Glutamatergic neuron (in vitro differentiated cells): ENCODE results near the gene TRDN. TPM values are rescaled to one million over a fixed set of nuclear protein-coding genes. Genes with fewer than 3 reads are reported as not detected.

ENCODE experiments used
- DNase-seq: peaks from one replicate; pipeline ENCODE4 v3.0.0; 2022
- H3K27ac Mint-ChIP-seq: one replicate; pipeline ENCODE4 v1.8.0; 2020; ENCODE audit warnings: mild to moderate bottlenecking, mixed read lengths, inconsistent platforms; ENCODE audit not compliant: unreplicated experiment
- H3K27me3 Mint-ChIP-seq: one replicate; pipeline ENCODE4 v1.8.0; 2020; ENCODE audit warnings: mild to moderate bottlenecking, moderate library complexity, mixed read lengths, inconsistent platforms; ENCODE audit not compliant: unreplicated experiment
- H3K36me3 Mint-ChIP-seq: one replicate; pipeline ENCODE4 v1.8.0; 2020; ENCODE audit warnings: mild to moderate bottlenecking, mixed read lengths, inconsistent platforms; ENCODE audit not compliant: unreplicated experiment
- H3K4me1 Mint-ChIP-seq: one replicate; pipeline ENCODE4 v1.8.0; 2020; ENCODE audit warnings: mild to moderate bottlenecking, low read depth, mixed read lengths, inconsistent platforms; ENCODE audit not compliant: unreplicated experiment
- H3K4me3 Mint-ChIP-seq: one replicate; pipeline ENCODE4 v1.8.0; 2020; ENCODE audit warnings: mild to moderate bottlenecking, mixed read lengths, inconsistent platforms; ENCODE audit not compliant: unreplicated experiment
- H3K9me3 Mint-ChIP-seq: one replicate; pipeline ENCODE4 v1.8.0; 2020; ENCODE audit warnings: mild to moderate bottlenecking, moderate library complexity, mixed read lengths, inconsistent platforms; ENCODE audit not compliant: unreplicated experiment
- total RNA-seq: library from RNA; stranded (reverse); fragmentation: NEBNext Ultra II Directional; extraction: Animal tissue kit (Norgen Biotek cat#: 25700); gene quantifications from one replicate; pipeline ENCODE4 v1.2.1, GENCODE V29; 2021; ENCODE audit not compliant: unreplicated experiment
- TF ChIP-seq, protein P1 (sequence below): fragments of 200-600 bp; sonication (generic); IDR thresholded peaks from one replicate; pipeline ENCODE4 v1.5.0; 2021; ENCODE audit not compliant: partially characterized antibody, unreplicated experiment

The TRDN gene
- total RNA-seq, 1 donor from 2014 or later = not detected

DNA sequence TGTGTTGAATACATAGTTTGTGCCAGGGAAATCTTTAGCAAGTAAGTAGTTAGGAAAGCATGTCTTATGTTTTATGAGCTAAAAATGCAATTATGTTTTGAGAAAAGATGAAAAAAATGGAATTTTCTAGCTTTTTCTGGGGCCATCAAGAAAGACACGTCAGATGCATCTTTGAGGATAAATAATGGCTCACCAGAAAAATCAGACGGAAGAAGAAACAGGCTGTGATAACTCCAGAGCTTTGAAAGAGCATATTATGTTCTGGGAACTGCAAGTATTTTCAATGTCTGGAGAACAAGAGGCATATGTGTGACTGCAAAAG, 467.0 kb downstream of the TRDN start:
- TF ChIP-seq, protein P1, sequence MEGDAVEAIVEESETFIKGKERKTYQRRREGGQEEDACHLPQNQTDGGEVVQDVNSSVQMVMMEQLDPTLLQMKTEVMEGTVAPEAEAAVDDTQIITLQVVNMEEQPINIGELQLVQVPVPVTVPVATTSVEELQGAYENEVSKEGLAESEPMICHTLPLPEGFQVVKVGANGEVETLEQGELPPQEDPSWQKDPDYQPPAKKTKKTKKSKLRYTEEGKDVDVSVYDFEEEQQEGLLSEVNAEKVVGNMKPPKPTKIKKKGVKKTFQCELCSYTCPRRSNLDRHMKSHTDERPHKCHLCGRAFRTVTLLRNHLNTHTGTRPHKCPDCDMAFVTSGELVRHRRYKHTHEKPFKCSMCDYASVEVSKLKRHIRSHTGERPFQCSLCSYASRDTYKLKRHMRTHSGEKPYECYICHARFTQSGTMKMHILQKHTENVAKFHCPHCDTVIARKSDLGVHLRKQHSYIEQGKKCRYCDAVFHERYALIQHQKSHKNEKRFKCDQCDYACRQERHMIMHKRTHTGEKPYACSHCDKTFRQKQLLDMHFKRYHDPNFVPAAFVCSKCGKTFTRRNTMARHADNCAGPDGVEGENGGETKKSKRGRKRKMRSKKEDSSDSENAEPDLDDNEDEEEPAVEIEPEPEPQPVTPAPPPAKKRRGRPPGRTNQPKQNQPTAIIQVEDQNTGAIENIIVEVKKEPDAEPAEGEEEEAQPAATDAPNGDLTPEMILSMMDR = no peak
- no peak for DNase-seq
- Mint-ChIP-seq H3K27ac (no peak overlapping the region), H3K4me1 (peaks cover 2% of the 10 kb centered on the region), H3K27me3 (no peaks in the 10 kb centered on the region), H3K36me3 (no peaks in the 10 kb centered on the region), H3K9me3 (no peaks in the 10 kb centered on the region), H3K4me3 (no peak overlapping the region)

DNA sequence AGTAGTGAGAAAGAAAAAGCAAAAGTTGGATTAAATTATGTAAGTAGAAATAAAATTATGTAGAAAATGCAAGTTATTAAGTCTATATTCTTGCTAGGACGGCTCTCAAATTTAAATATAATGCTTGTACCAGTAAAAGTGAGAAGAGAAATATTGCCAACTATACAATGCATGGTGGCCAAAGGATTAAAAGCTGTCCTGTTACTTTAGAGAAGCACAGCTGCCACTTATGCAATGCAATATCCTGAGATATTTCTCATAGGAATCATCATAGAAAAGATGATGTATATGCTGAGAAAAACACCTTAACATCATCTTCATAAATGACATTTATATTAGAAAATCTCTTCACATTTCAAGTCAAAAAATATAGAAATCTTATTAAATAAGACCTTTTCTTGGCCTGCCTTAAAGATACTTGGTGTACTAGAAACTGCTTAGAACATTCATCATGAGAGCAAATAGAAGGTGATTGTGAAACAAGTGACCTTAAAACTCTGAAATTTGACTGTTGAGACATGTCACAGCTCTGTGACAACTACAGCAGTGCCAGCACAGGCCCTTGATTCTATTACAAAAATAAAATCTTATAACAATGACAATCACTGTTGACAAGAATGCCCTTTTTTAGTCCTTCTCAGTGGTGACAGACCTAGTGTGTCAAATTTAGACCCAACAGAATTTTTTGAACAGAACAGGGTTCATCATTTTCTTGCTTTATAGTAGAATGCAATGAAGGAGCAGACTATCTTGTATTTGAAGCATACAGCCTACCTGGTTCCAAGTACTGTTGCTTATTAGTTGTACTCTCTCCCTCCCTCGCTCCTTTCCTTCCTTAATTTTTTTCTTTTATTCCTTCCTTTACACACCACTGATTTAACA, 467.6 kb downstream of the TRDN start:
- Mint-ChIP-seq H3K27me3 (no peaks in the 10 kb centered on the region), H3K9me3 (no peaks in the 10 kb centered on the region), H3K36me3 (no peaks in the 10 kb centered on the region), H3K27ac (no peak overlapping the region), H3K4me3 (no peak overlapping the region), H3K4me1 (peaks cover 2% of the 10 kb centered on the region)
- DNase-seq = no peak
- TF ChIP-seq, protein P1 = no peak

DNA sequence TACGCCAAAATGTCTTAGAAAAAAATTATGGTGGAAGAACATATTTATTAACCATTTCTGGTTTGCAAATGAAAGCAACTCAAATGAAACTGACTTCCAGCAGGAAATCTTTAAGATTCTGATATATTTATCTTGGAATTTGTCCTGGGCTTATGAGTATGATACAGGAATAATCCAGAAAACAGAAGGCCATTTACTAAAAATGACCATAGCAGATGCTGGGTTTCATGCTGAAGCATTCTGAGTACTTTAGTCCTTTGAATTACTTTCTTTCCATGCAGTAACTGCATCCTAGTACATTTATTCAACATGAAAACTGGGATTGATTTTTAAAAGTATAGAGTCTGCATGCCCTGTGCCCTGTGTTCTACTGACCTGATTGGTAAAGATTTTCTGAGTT, 468.3 kb downstream of the TRDN start:
- Mint-ChIP-seq H3K27ac (no peak overlapping the region), H3K27me3 (no peaks in the 10 kb centered on the region), H3K36me3 (no peaks in the 10 kb centered on the region), H3K4me3 (no peak overlapping the region), H3K9me3 (no peaks in the 10 kb centered on the region), H3K4me1 (peaks cover 2% of the 10 kb centered on the region)
- DNase-seq = no peak
- TF ChIP-seq, protein P1 = no peak

Other genes with a start within 250 kb of the TRDN start
- gene NKAIN2, start 166.9 kb upstream of the TRDN start, total RNA-seq = 0.56 TPM